HepG2 (cell line): ENCODE data around the gene ALDH1A1. TPM values are rescaled to one million over a fixed set of nuclear protein-coding genes. Genes with fewer than 3 reads are reported as not detected.

Experiments
- ATAC-seq: fragments of 200-7000 bp; cut with Tn5 transposase; 3 replicates; pipeline ENCODE4 v1.9.1; 2020; ENCODE audit warnings: mild to moderate bottlenecking, moderate library complexity
- BruUV-seq: library from RNA; stranded (reverse); fragments of 400-500 nt; replicated peaks from 2 replicates; lab custom pipeline; 2021; lab: Mats Ljungman, UMichigan
- CTCF ChIA-PET: fragments of 300-600 bp; formaldehyde crosslinking; extraction: SDS; loops from one replicate; lab custom pipeline; 2021; ENCODE audit warnings: low total read pairs, inconsistent platforms, low intra/inter-chr PET ratio; lab: Yijun Ruan, JAX
- POLR2A ChIA-PET: fragments of 350-600 bp; sonication (Branson Sonifier 250); formaldehyde crosslinking; loops from one replicate; lab custom pipeline; 2020; ENCODE audit warnings: antibody characterized with exemption, inconsistent platforms; lab: Yijun Ruan, JAX
- DNase-seq: peaks from one replicate; pipeline ENCODE4 v3.0.0-alpha.2; 2015; ENCODE audit warnings: low spot score
- FAIRE-seq: peaks from 3 replicates; lab custom pipeline; 2011; peaks lifted over from hg19 to GRCh38; lab: Jason Lieb, UNC
- H2AFZ ChIP-seq: one replicate; pipeline ENCODE4 v1.6.1; 2011; ENCODE audit warnings: low read length, inconsistent platforms
- H3K27ac ChIP-seq: fragments of 300-600 bp; 3 replicates; pipeline ENCODE4 v1.8.0; 2011; ENCODE audit warnings: mixed run types, mild to moderate bottlenecking, mixed read lengths, low read length, inconsistent platforms; ENCODE audit not compliant: insufficient read depth; ENCODE audit errors: extremely low read length
- H3K27me3 ChIP-seq, 2 experiments: fragments of 200-600 bp in 1 of 2; 2 replicates in 1 of 2; 3 replicates in 1 of 2; pipeline versions ENCODE4 v1.6.0 to v1.8.0; 2011; ENCODE audit warnings: low read length in 2 of 2, mild to moderate bottlenecking in 2 of 2, moderate library complexity in 2 of 2, inconsistent platforms in 1 of 2; ENCODE audit not compliant: insufficient read depth in 2 of 2, control insufficient read depth in 1 of 2
- H3K36me3 ChIP-seq, 2 experiments: fragments of 200-600 bp in 1 of 2; replicated peaks in 1 of 2; 2 replicates in 1 of 2; 3 replicates in 1 of 2; pipeline versions ENCODE4 v1.5.1 to v1.8.0; 2011; ENCODE audit warnings: low read length in 2 of 2, inconsistent platforms in 1 of 2; ENCODE audit not compliant: insufficient read depth in 2 of 2, control insufficient read depth in 1 of 2
- H3K4me1 ChIP-seq: 2 replicates; pipeline ENCODE4 v1.5.1; 2012; ENCODE audit warnings: low read length, inconsistent platforms; ENCODE audit not compliant: insufficient read depth
- H3K4me2 ChIP-seq: 2 replicates; pipeline ENCODE4 v1.6.0; 2011; ENCODE audit warnings: low read depth, low read length, inconsistent platforms
- H3K4me3 ChIP-seq, 3 experiments: fragments of 200-600 bp in 1 of 3; sonication (generic), shearing (Covaris generic) in 1 of 3; replicated peaks in 1 of 3; 2 replicates each; pipeline ENCODE4 v1.5.1; 2011 to 2016; ENCODE audit warnings: low read length in 3 of 3, inconsistent platforms in 2 of 3, low read depth in 2 of 3, mild to moderate bottlenecking in 2 of 3, control low read depth in 1 of 3, mixed read lengths in 1 of 3; ENCODE audit not compliant: insufficient read depth in 1 of 3
- H3K79me2 ChIP-seq: one replicate; pipeline ENCODE4 v1.6.1; 2011; ENCODE audit warnings: low read length, inconsistent platforms; ENCODE audit not compliant: insufficient read depth
- H3K9ac ChIP-seq: 2 replicates; pipeline ENCODE4 v1.6.0; 2011; ENCODE audit warnings: mild to moderate bottlenecking, low read depth, low read length, inconsistent platforms; ENCODE audit not compliant: insufficient read depth
- H3K9me3 ChIP-seq: 2 replicates; pipeline ENCODE4 v1.5.1; 2012; ENCODE audit warnings: mild to moderate bottlenecking, low read length
- H4K20me1 ChIP-seq: 2 replicates; pipeline ENCODE4 v1.6.0; 2011; ENCODE audit warnings: inconsistent platforms, mild to moderate bottlenecking, low read length, moderate library complexity; ENCODE audit not compliant: insufficient read depth
- GMEB1 ChIP-seq: sonication (generic); formaldehyde crosslinking; IDR thresholded peaks from 2 replicates; pipeline ENCODE4 v1.5.1; 2020; ENCODE audit warnings: missing genetic modification reagents, mild to moderate bottlenecking, borderline replicate concordance
- KLF12 ChIP-seq: sonication (generic); formaldehyde crosslinking; IDR thresholded peaks from 2 replicates; pipeline ENCODE4 v1.4.0; 2020; ENCODE audit warnings: missing genetic modification reagents, borderline replicate concordance
- MXD1 ChIP-seq: sonication (generic); formaldehyde crosslinking; IDR thresholded peaks from 2 replicates; pipeline ENCODE4 v1.4.0; 2020; ENCODE audit warnings: mild to moderate bottlenecking, missing genetic modification reagents
- SIX1 ChIP-seq: sonication (generic); formaldehyde crosslinking; IDR thresholded peaks from 2 replicates; pipeline ENCODE4 v1.4.0; 2020; ENCODE audit warnings: missing genetic modification reagents, borderline replicate concordance
- SP4 ChIP-seq: sonication (generic); formaldehyde crosslinking; IDR thresholded peaks from 2 replicates; pipeline ENCODE4 v1.8.1; 2023; ENCODE audit warnings: mild to moderate bottlenecking, missing genetic modification reagents
- TEF ChIP-seq: sonication (generic); formaldehyde crosslinking; IDR thresholded peaks from 2 replicates; pipeline ENCODE4 v1.5.0; 2020; ENCODE audit warnings: missing genetic modification reagents
- ZBTB3 ChIP-seq: sonication (generic); formaldehyde crosslinking; IDR thresholded peaks from 2 replicates; pipeline ENCODE4 v1.4.0; 2020; ENCODE audit warnings: low read depth, mild to moderate bottlenecking, moderate library complexity, missing genetic modification reagents, borderline replicate concordance
- ZBTB33 ChIP-seq: sonication (generic); formaldehyde crosslinking; IDR thresholded peaks from 2 replicates; pipeline ENCODE4 v1.4.0; 2020; ENCODE audit warnings: missing genetic modification reagents
- ZNF10 ChIP-seq: sonication (generic); formaldehyde crosslinking; IDR thresholded peaks from 2 replicates; pipeline ENCODE4 v1.4.0; 2020; ENCODE audit warnings: mild to moderate bottlenecking, low read depth, missing genetic modification reagents, borderline replicate concordance
- ZNF512 ChIP-seq: sonication (generic); formaldehyde crosslinking; IDR thresholded peaks from 2 replicates; pipeline ENCODE4 v1.4.0; 2020; ENCODE audit warnings: mild to moderate bottlenecking, missing genetic modification reagents
- ZNF512B ChIP-seq: sonication (generic); formaldehyde crosslinking; IDR thresholded peaks from 2 replicates; pipeline ENCODE4 v1.5.1; 2020; ENCODE audit warnings: missing genetic modification reagents, mild to moderate bottlenecking, borderline replicate concordance
- ZNF768 ChIP-seq: sonication (generic); formaldehyde crosslinking; IDR thresholded peaks from 2 replicates; pipeline ENCODE4 v1.4.0; 2020; ENCODE audit warnings: missing genetic modification reagents
- WGBS: methylation state at CpG from one replicate; pipeline ENCODE4 v1.1.6; 2017; ENCODE audit warnings: low lambda C conversion rate; 5-methylcytosine and 5-hydroxymethylcytosine counted together
- in situ Hi-C: cut with HindIII; loops from 2 replicates; pipeline ENCODE4 v1.10.0; 2017; ENCODE audit warnings: low pct_unique_long_range_greater_than_20kb; ENCODE audit not compliant: extremely low pct_ligation_motif_present
- intact Hi-C: fragments of 100-400 bp; cut with micrococcal nuclease; formaldehyde crosslinking; loops from one replicate; pipeline ENCODE4 v1.10.0; 2022; ENCODE audit not compliant: unreplicated experiment
- polyA plus RNA-seq, 8 experiments: library from polyadenylated mRNA; depleted of rRNA in 3 of 8; stranded (reverse) in 7 of 8; unstranded in 1 of 8; fragments of >200 nt; fragmentation: Illumina TruSeq in 4 of 8; extraction: Trizol in 4 of 8; gene quantifications; 2 replicates each; pipeline versions ENCODE4 v1.2.1 to v1.2.3, GENCODE V29; 2011 to 2016; ENCODE audit warnings: low read depth in 4 of 8, missing spikeins in 1 of 8, mixed read lengths in 1 of 8; ENCODE audit not compliant: insufficient read depth in 1 of 8
- total RNA-seq, 5 experiments: library from RNA; depleted of rRNA; stranded (reverse); fragments of >200 nt; fragmentation: Illumina TruSeq; extraction: Trizol; gene quantifications; 2 replicates each; pipeline ENCODE4 v1.2.3, GENCODE V29; 2016; ENCODE audit warnings: low read depth in 1 of 5

Gene ALDH1A1
- total and polyA plus RNA-seq, 2 of the 13 experiments (the other 11 are each of a cell fraction or from before 2014, with no cell fraction given): 88.2 to 439 TPM

- no peak for TF ChIP-seq ZNF512 (CRISPR knock-in tag)
- TF ChIP-seq MXD1 (CRISPR knock-in tag): no peak
- no peak for TF ChIP-seq SP4 (CRISPR knock-in tag)
- no peak for TF ChIP-seq SIX1 (CRISPR knock-in tag)
These were observed 96.8 kb downstream of the ALDH1A1 start (continued) for GRCh38 chr9:72855890-72856523.

- ATAC-seq: no peak
- Histone ChIP-seq H2AFZ (no peak overlapping the region), H3K79me2 (no peaks in the 10 kb centered on the region), H3K36me3 (no peaks in the 10 kb centered on the region), H4K20me1 (no peaks in the 10 kb centered on the region), H3K9me3 (no peaks in the 10 kb centered on the region), H3K9ac (no peak overlapping the region), H3K27me3 (no peaks in the 10 kb centered on the region), H3K4me3 (no peak overlapping the region), H3K4me1 (peaks cover 30% of the 10 kb centered on the region), H3K27ac (no peak overlapping the region), H3K4me2 (no peak overlapping the region)
- in situ Hi-C loops (loop anchor here (5.0 to 10.0 kb wide), 2 partner anchors 169 to 227 kb away; no protein-coding TSS in a partner anchor), intact Hi-C loops (loop anchor here (5.0 kb wide), 3 partner anchors 72 to 327 kb away; no protein-coding TSS in a partner anchor)
- BruUV-seq: no TSS peak
- ChIA-PET CTCF (no interaction called here), POLR2A (no interaction called here)
- 100% methylated on average over 1 of the region's 1 CpG for WGBS
- no peak for DNase-seq
- FAIRE-seq: no peak
- TF ChIP-seq TEF (CRISPR knock-in tag) (no peak), ZNF10 (CRISPR knock-in tag) (no peak), ZNF512B (CRISPR knock-in tag) (no peak), ZBTB33 (CRISPR knock-in tag) (no peak), KLF12 (CRISPR knock-in tag) (no peak), GMEB1 (CRISPR knock-in tag) (no peak), ZNF768 (CRISPR knock-in tag) (no peak), ZBTB3 (CRISPR knock-in tag) (no peak)
These were observed 97.5 kb downstream of the ALDH1A1 start for GRCh38 chr9:72855321-72855720.
